Panc1 (cell line): ENCODE data around the gene DAGLA. TPM values are rescaled to one million over a fixed set of nuclear protein-coding genes. Genes with fewer than 3 reads are reported as not detected.
"Not testable (repeated sequence)": the region's sequence is repeated elsewhere in the genome, so short reads cannot be mapped to it uniquely, and the experiment has no call there.

Experiments
- ATAC-seq: fragments of 200-7000 bp; cut with Tn5 transposase; 2 replicates; pipeline ENCODE4 v1.9.1; 2020; ENCODE audit warnings: mild to moderate bottlenecking, moderate library complexity
- BruUV-seq: library from RNA; stranded (reverse); fragments of 400-500 nt; replicated peaks from 2 replicates; lab custom pipeline; 2021; lab: Mats Ljungman, UMichigan
- CTCF ChIA-PET: fragments of 300-600 bp; sonication (Branson Sonifier 250); formaldehyde crosslinking; loops from one replicate; lab custom pipeline; 2022; ENCODE audit warnings: antibody characterized with exemption; lab: Charles Lee
- POLR2A ChIA-PET: fragments of 300-600 bp; sonication (Branson Sonifier 250); formaldehyde crosslinking; loops from one replicate; lab custom pipeline; 2022; ENCODE audit warnings: antibody characterized with exemption; lab: Charles Lee
- DNase-seq: peaks from one replicate; pipeline ENCODE4 v3.0.0-alpha.2; 2010; ENCODE audit warnings: low read depth, low spot score
- H3K27ac ChIP-seq: 2 replicates; pipeline ENCODE4 v1.5.1; 2011; ENCODE audit warnings: mild to moderate bottlenecking, low read length, inconsistent platforms
- H3K27me3 ChIP-seq: fragments of 200-500 bp; sonication (Bioruptor generic); 2 replicates; pipeline ENCODE4 v1.6.0; 2014; ENCODE audit warnings: low read length, inconsistent platforms; ENCODE audit not compliant: control insufficient read depth, insufficient read depth
- H3K36me3 ChIP-seq: fragments of 200-500 bp; sonication (Bioruptor generic); 2 replicates; pipeline ENCODE4 v1.5.1; 2014; ENCODE audit warnings: inconsistent platforms, mild to moderate bottlenecking, low read length, moderate library complexity; ENCODE audit not compliant: control insufficient read depth, insufficient read depth
- H3K4me1 ChIP-seq: 2 replicates; pipeline ENCODE4 v1.5.1; 2011; ENCODE audit warnings: inconsistent platforms, mild to moderate bottlenecking, low read length, moderate library complexity; ENCODE audit not compliant: control insufficient read depth, insufficient read depth
- H3K4me3 ChIP-seq, 2 experiments: 2 replicates each; pipeline ENCODE4 v1.5.1; 2011 to 2012; ENCODE audit warnings: low read depth in 2 of 2, low read length in 2 of 2, mild to moderate bottlenecking in 2 of 2, inconsistent platforms in 1 of 2, moderate library complexity in 1 of 2
- H3K9me3 ChIP-seq: fragments of 200-500 bp; sonication (Bioruptor generic); 2 replicates; pipeline ENCODE4 v1.5.1; 2014; ENCODE audit warnings: low read depth, mild to moderate bottlenecking, inconsistent platforms, low read length, moderate library complexity; ENCODE audit not compliant: control insufficient read depth, insufficient read depth
- POLR2AphosphoS5 ChIP-seq: IDR thresholded peaks from 2 replicates; pipeline ENCODE4 v1.6.1; 2012; ENCODE audit warnings: mild to moderate bottlenecking, low read depth, low read length, moderate library complexity
- SIN3A ChIP-seq: IDR thresholded peaks from 2 replicates; pipeline ENCODE4 v1.6.1; 2012; ENCODE audit warnings: low read depth, mild to moderate bottlenecking, low read length, moderate library complexity, borderline replicate concordance; ENCODE audit not compliant: insufficient read depth
- TCF7L2 ChIP-seq: IDR thresholded peaks from 2 replicates; pipeline ENCODE4 v1.6.1; 2011; ENCODE audit warnings: mild to moderate bottlenecking, low read depth, low read length, inconsistent platforms
- in situ Hi-C: cut with HindIII; loops from 2 replicates; pipeline ENCODE4 v1.10.0; 2016; ENCODE audit warnings: low sequenced_read_pairs, low pct_unique_long_range_greater_than_20kb
- intact Hi-C: fragments of 100-400 bp; cut with micrococcal nuclease; formaldehyde crosslinking; loops from one replicate; pipeline ENCODE4 v1.10.0; 2022; ENCODE audit not compliant: unreplicated experiment
- total RNA-seq: library from RNA; stranded (reverse); gene quantifications from one replicate; pipeline ENCODE4 v1.2.1, GENCODE V29; 2021; ENCODE audit not compliant: unreplicated experiment
- TF ChIP-seq, protein P1 (sequence below), 2 experiments: IDR thresholded peaks; 2 replicates each; pipeline ENCODE4 v1.6.1; 2011 to 2012; ENCODE audit warnings: low read depth in 2 of 2, control low read depth in 1 of 2, low read length in 1 of 2, mild to moderate bottlenecking in 1 of 2, moderate library complexity in 1 of 2; ENCODE audit not compliant: insufficient read depth in 1 of 2
- TF ChIP-seq, protein P2 (sequence below): fragments of 450-650 bp; IDR thresholded peaks from 2 replicates; pipeline ENCODE4 v1.5.1; 2017; ENCODE audit warnings: mild to moderate bottlenecking

The DAGLA gene
- total RNA-seq, 1 experiment from 2014 or later = 6.4 TPM

DNA sequence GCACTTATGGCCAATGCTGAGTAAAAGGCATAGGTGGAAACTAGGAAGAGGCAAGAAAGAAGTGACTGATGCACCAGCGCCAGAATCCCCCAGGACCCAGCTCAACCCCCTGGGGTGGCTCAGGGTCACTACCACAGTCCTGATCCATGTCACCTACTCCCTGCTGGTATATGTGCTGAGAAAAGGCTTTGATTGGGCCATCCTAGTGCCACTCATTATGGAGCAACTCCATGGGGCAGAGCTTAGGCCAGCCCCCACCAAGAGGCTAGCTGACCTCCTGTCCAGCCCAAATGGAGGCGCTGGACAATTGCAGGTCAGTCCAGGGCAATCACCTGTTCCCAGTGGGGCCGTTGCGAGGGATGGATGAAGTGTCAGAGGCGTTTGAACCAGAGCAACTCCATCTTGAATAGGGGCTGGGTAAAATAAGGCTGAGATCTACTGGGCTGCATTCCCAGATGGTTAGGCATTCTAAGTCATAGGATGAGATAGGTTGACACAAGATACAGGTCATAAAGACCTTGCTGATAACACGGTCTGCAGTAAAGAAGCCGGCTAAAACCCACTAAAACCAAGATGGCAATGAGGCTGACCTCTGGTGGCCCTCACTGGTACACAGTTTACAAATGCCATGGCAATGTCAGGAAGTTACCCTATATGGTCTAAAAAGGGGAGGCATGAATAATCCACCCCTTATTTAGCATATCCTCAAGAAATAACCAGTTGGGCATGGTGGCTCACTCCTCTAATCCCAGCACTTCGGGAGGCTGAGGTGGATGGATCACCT lies 20.6 kb upstream of the DAGLA start:
- Histone ChIP-seq H3K4me3 (no peak overlapping the region), H3K27me3 (no peaks in the 10 kb centered on the region), H3K4me1 (no peaks in the 10 kb centered on the region), H3K27ac (no peak overlapping the region), H3K9me3 (no peaks in the 10 kb centered on the region), H3K36me3 (no peaks in the 10 kb centered on the region)
- ChIA-PET POLR2A (no interaction called here), CTCF (interaction anchor here (0.6 to 0.7 kb wide), 3 partner anchors 24 to 205 kb away, joined by 3 to 5 read pairs (median 4); no protein-coding TSS in a partner anchor)
- TF ChIP-seq, protein P1, sequence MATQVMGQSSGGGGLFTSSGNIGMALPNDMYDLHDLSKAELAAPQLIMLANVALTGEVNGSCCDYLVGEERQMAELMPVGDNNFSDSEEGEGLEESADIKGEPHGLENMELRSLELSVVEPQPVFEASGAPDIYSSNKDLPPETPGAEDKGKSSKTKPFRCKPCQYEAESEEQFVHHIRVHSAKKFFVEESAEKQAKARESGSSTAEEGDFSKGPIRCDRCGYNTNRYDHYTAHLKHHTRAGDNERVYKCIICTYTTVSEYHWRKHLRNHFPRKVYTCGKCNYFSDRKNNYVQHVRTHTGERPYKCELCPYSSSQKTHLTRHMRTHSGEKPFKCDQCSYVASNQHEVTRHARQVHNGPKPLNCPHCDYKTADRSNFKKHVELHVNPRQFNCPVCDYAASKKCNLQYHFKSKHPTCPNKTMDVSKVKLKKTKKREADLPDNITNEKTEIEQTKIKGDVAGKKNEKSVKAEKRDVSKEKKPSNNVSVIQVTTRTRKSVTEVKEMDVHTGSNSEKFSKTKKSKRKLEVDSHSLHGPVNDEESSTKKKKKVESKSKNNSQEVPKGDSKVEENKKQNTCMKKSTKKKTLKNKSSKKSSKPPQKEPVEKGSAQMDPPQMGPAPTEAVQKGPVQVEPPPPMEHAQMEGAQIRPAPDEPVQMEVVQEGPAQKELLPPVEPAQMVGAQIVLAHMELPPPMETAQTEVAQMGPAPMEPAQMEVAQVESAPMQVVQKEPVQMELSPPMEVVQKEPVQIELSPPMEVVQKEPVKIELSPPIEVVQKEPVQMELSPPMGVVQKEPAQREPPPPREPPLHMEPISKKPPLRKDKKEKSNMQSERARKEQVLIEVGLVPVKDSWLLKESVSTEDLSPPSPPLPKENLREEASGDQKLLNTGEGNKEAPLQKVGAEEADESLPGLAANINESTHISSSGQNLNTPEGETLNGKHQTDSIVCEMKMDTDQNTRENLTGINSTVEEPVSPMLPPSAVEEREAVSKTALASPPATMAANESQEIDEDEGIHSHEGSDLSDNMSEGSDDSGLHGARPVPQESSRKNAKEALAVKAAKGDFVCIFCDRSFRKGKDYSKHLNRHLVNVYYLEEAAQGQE (IDR thresholded peaks at IDR 0.05; ENCODE audit: insufficient read depth in 1 of 2, low read depth in 2 of 2, low read length in 1 of 2) = no peak
- TF ChIP-seq, protein P2, sequence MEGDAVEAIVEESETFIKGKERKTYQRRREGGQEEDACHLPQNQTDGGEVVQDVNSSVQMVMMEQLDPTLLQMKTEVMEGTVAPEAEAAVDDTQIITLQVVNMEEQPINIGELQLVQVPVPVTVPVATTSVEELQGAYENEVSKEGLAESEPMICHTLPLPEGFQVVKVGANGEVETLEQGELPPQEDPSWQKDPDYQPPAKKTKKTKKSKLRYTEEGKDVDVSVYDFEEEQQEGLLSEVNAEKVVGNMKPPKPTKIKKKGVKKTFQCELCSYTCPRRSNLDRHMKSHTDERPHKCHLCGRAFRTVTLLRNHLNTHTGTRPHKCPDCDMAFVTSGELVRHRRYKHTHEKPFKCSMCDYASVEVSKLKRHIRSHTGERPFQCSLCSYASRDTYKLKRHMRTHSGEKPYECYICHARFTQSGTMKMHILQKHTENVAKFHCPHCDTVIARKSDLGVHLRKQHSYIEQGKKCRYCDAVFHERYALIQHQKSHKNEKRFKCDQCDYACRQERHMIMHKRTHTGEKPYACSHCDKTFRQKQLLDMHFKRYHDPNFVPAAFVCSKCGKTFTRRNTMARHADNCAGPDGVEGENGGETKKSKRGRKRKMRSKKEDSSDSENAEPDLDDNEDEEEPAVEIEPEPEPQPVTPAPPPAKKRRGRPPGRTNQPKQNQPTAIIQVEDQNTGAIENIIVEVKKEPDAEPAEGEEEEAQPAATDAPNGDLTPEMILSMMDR = no peak; the same call in 1 of the 2 replicates
- no peak for TF ChIP-seq POLR2AphosphoS5
- TF ChIP-seq SIN3A = no peak
- TF ChIP-seq TCF7L2 = no peak
- DNase-seq (no peak), ATAC-seq (no peak)
- in situ Hi-C loops (no loop called here), intact Hi-C loops (no loop called here)
- no TSS peak for BruUV-seq

GRCh38 chr11:61660997-61661396 lies 19.2 kb upstream of the DAGLA start:
- H3K36me3 ChIP-seq, H3K4me3 ChIP-seq, POLR2A ChIA-PET, in situ Hi-C loops, H3K9me3 ChIP-seq, CTCF ChIA-PET, intact Hi-C loops, DNase-seq, H3K4me1 ChIP-seq, H3K27ac ChIP-seq, H3K27me3 ChIP-seq, BruUV-seq: not testable (repeated sequence)
- 0 out of 2 replicates have a peak, but pooled peaks have one; percentile 57 for ATAC-seq

DNA sequence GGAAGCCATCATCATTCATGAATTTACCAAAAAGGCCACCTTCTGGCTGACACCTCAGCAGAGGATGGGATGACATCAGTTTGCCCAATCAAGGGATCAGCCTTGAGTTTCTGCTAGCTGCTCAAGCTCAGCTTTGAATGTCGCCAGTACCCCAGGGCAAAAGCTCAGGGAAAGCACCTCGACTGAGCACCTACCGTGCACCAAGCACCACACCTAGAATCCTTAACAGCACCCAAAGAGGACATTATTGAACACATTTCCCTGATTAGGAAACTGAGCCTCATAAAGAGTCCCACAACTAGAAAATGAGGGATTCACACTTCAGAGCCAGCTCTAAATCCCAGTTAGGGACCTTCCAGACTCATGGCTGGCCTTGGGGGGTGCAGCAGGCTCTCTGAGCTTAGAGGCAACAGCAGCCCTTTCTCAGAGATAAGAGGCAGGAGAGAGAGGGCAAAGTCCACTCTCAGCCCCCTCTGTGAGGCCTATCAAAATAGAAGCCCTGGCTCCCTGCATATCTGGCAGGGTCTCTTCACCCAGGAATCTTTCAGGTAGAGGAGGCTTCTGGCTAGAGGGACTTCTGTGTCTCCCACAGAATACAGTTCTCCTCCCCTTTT lies 13.4 kb upstream of the DAGLA start:
- BruUV-seq = no TSS peak
- no peaks in the 10 kb centered on the region for H3K4me1 ChIP-seq
- ChIA-PET POLR2A (no interaction called here), CTCF (interaction anchor here (0.6 to 0.7 kb wide), 4 partner anchors 17 to 222 kb away, joined by 5 to 14 read pairs (median 6); no protein-coding TSS in a partner anchor)
- intact Hi-C loops (no loop called here), in situ Hi-C loops (no loop called here)
- no peaks in the 10 kb centered on the region for H3K27me3 ChIP-seq
- ATAC-seq = no peak
- no peak overlapping the region for H3K4me3 ChIP-seq
- no peak for DNase-seq
- no peaks in the 10 kb centered on the region for H3K36me3 ChIP-seq
- no peak overlapping the region for H3K27ac ChIP-seq
- no peaks in the 10 kb centered on the region for H3K9me3 ChIP-seq
- TF ChIP-seq, protein P1 (IDR thresholded peaks at IDR 0.05; ENCODE audit: insufficient read depth in 1 of 2, low read depth in 2 of 2, low read length in 1 of 2) = no peak
- no peak for TF ChIP-seq SIN3A
- TF ChIP-seq, protein P2 = no peak
- TF ChIP-seq TCF7L2 = no peak
- no peak for TF ChIP-seq POLR2AphosphoS5
